HCT116 (cell line): ENCODE results near the gene MAT2B. TPM values are rescaled to one million over a fixed set of nuclear protein-coding genes. Genes with fewer than 3 reads are reported as not detected.
A peak's percentile ranks its signal among the peaks of the same experiment; 100 is the strongest.

Experiments used
- ATAC-seq: fragments of 200-7000 bp; cut with Tn5 transposase; 2 replicates; pipeline ENCODE4 v1.9.1; 2020; ENCODE audit warnings: mild to moderate bottlenecking, moderate library complexity
- BruUV-seq: library from RNA; stranded (reverse); fragments of 400-500 nt; replicated peaks from 2 replicates; lab custom pipeline; 2021; lab: Mats Ljungman, UMichigan
- CTCF ChIA-PET: fragments of 300-600 bp; sonication (Branson Sonifier 250); formaldehyde crosslinking; loops from one replicate; lab custom pipeline; 2021; ENCODE audit warnings: antibody characterized with exemption; lab: Charles Lee
- POLR2A ChIA-PET: fragments of 300-600, 350-600 bp; sonication (Branson Sonifier 250); formaldehyde crosslinking; loops from one replicate; lab custom pipeline; 2021; ENCODE audit warnings: antibody characterized with exemption; lab: Charles Lee
- RAD21 ChIA-PET, 2 experiments: fragments of 300-600 bp; sonication (Branson Sonifier 250); formaldehyde crosslinking; loops; one replicate each; lab custom pipeline; 2023; ENCODE audit warnings: low total read pairs in 2 of 2; ENCODE audit not compliant: uncharacterized antibody in 2 of 2, unreplicated experiment in 2 of 2, low non-redundant PET in 1 of 2; lab: Charles Lee
- DNase-seq: peaks from one replicate; pipeline ENCODE4 v3.0.0-alpha.2; 2010; ENCODE audit warnings: low read depth, low spot score
- H2AFZ ChIP-seq: fragments of 200-600 bp; shearing (Covaris generic), sonication (generic); 2 replicates; pipeline ENCODE4 v1.6.1; 2017; ENCODE audit warnings: low read depth, mixed run types, mixed read lengths, antibody characterized with exemption, low read length; ENCODE audit not compliant: poor library complexity, severe bottlenecking
- H3K27ac ChIP-seq: 2 replicates; pipeline ENCODE4 v1.5.1; 2012; ENCODE audit warnings: low read depth, low read length
- H3K27me3 ChIP-seq: fragments of 200-600 bp; sonication (generic); 2 replicates; pipeline ENCODE4 v1.6.1; 2016; ENCODE audit warnings: mixed run types, low read length, mixed read lengths; ENCODE audit not compliant: insufficient read depth
- H3K36me3 ChIP-seq, 2 experiments: fragments of 200-500 bp in 1 of 2; fragments of 200-600 bp in 1 of 2; sonication (Bioruptor generic) in 1 of 2; sonication (generic) in 1 of 2; 2 replicates each; pipeline versions ENCODE4 v1.5.1 to v1.6.1; 2014 to 2016; ENCODE audit warnings: low read length in 2 of 2, inconsistent platforms in 1 of 2, mixed read lengths in 1 of 2, mixed run types in 1 of 2; ENCODE audit not compliant: insufficient read depth in 2 of 2, control insufficient read depth in 1 of 2
- H3K4me1 ChIP-seq, 2 experiments: fragments of 200-600 bp in 1 of 2; sonication (generic) in 1 of 2; 2 replicates each; pipeline versions ENCODE4 v1.5.1 to v1.6.1; 2012 to 2017; ENCODE audit warnings: low read length in 2 of 2, inconsistent platforms in 1 of 2, mild to moderate bottlenecking in 1 of 2, mixed read lengths in 1 of 2, mixed run types in 1 of 2, moderate library complexity in 1 of 2; ENCODE audit not compliant: insufficient read depth in 2 of 2, control insufficient read depth in 1 of 2
- H3K4me2 ChIP-seq: fragments of 200-600 bp; sonication (generic); 2 replicates; pipeline ENCODE4 v1.6.1; 2017; ENCODE audit warnings: mixed run types, low read length, mixed read lengths
- H3K4me3 ChIP-seq, 2 experiments: fragments of 200-600 bp in 1 of 2; sonication (generic) in 1 of 2; replicated peaks in 1 of 2; 2 replicates each; pipeline ENCODE4 v1.5.1; 2011 to 2016; ENCODE audit warnings: low read length in 2 of 2, control low read depth in 1 of 2, low read depth in 1 of 2, mild to moderate bottlenecking in 1 of 2, mixed read lengths in 1 of 2, mixed run types in 1 of 2
- H3K79me2 ChIP-seq: fragments of 200-600 bp; sonication (generic); 2 replicates; pipeline ENCODE4 v1.6.1; 2017; ENCODE audit warnings: mild to moderate bottlenecking, mixed run types, low read length, moderate library complexity, mixed read lengths; ENCODE audit not compliant: insufficient read depth
- H3K9ac ChIP-seq: fragments of 200-600 bp; sonication (generic); 2 replicates; pipeline ENCODE4 v1.6.1; 2016; ENCODE audit warnings: low read length, mixed read lengths
- H3K9me2 ChIP-seq: fragments of 200-600 bp; sonication (generic), shearing (Covaris generic); 2 replicates; pipeline ENCODE4 v1.6.1; 2017; ENCODE audit warnings: mixed run types, mild to moderate bottlenecking, moderate library complexity; ENCODE audit not compliant: insufficient read depth
- H3K9me3 ChIP-seq, 2 experiments: fragments of 200-500 bp in 1 of 2; fragments of 200-600 bp in 1 of 2; sonication (Bioruptor generic) in 1 of 2; sonication (generic) in 1 of 2; 2 replicates each; pipeline ENCODE4 v1.6.1; 2014 to 2017; ENCODE audit warnings: low read length in 2 of 2, mixed read lengths in 2 of 2, inconsistent platforms in 1 of 2, low read depth in 1 of 2, mild to moderate bottlenecking in 1 of 2, mixed run types in 1 of 2, moderate library complexity in 1 of 2; ENCODE audit not compliant: control insufficient read depth in 1 of 2, insufficient read depth in 1 of 2
- H4K20me1 ChIP-seq: fragments of 200-600 bp; sonication (generic), shearing (Covaris generic); 2 replicates; pipeline ENCODE4 v1.6.1; 2017; ENCODE audit warnings: mixed run types, mild to moderate bottlenecking, moderate library complexity; ENCODE audit not compliant: insufficient read depth
- CEBPB ChIP-seq: IDR thresholded peaks from 2 replicates; pipeline ENCODE4 v1.6.1; 2012; ENCODE audit warnings: low read depth
- FOSL1 ChIP-seq: IDR thresholded peaks from 2 replicates; pipeline ENCODE4 v1.6.1; 2012; ENCODE audit warnings: low read depth
- JUND ChIP-seq: IDR thresholded peaks from 2 replicates; pipeline ENCODE4 v1.6.1; 2012
- POLR2A ChIP-seq: IDR thresholded peaks from 2 replicates; pipeline ENCODE4 v1.7.0; 2011; ENCODE audit warnings: borderline replicate concordance; ENCODE audit not compliant: insufficient read depth, insufficient read length; ENCODE audit errors: extremely low read depth
- POLR2AphosphoS5 ChIP-seq: IDR thresholded peaks from 2 replicates; pipeline ENCODE4 v1.6.1; 2011; ENCODE audit warnings: mild to moderate bottlenecking, low read depth, low read length, moderate library complexity
- ZNF274 ChIP-seq: fragments of 200-500 bp; sonication (Bioruptor generic); IDR thresholded peaks from 2 replicates; pipeline ENCODE4 v1.6.1; 2014; ENCODE audit warnings: mild to moderate bottlenecking, low read depth, low read length, inconsistent platforms
- intact Hi-C: fragments of 100-400 bp; cut with micrococcal nuclease; formaldehyde crosslinking; loops from 2 replicates; pipeline ENCODE4 v1.10.0; 2022
- total RNA-seq: library from RNA; stranded (reverse); gene quantifications from one replicate; pipeline ENCODE4 v1.2.1, GENCODE V29; 2021; ENCODE audit not compliant: unreplicated experiment
- TF ChIP-seq, protein P1 (sequence below), 3 experiments: fragments of 200-600 bp in 1 of 3; sonication (generic) in 1 of 3; IDR thresholded peaks in 2 of 3; conservative IDR thresholded peaks in 1 of 3; 2 replicates each; pipeline ENCODE4 v1.5.1; 2012 to 2017; ENCODE audit warnings: low read depth in 2 of 3, low read length in 2 of 3, antibody characterized with exemption in 1 of 3, borderline replicate concordance in 1 of 3, control low read depth in 1 of 3, mild to moderate bottlenecking in 1 of 3, mixed read lengths in 1 of 3, mixed run types in 1 of 3, moderate library complexity in 1 of 3; ENCODE audit not compliant: insufficient read depth in 1 of 3

The MAT2B gene
- total RNA-seq, 1 experiment from 2014 or later = 45.9 TPM

DNA sequence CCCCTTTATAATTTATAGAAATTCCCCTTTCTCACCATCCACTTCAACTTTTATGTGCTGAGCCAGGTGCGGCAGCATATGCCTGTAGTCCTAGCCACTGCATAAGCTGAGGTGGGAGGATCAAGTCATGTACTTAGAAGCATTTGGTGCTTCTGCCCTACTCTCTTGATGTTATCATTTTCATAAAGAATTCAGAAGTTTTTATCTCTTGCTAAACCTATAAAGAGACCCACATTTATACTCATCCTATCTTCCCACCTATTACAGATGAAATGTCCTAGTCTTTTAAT lies 26.5 kb upstream of the MAT2B start:
- DNase-seq = no peak
- Histone ChIP-seq H2AFZ (no peak overlapping the region), H3K4me1 (no peaks in the 10 kb centered on the region), H3K9me3 (no peaks in the 10 kb centered on the region), H3K79me2 (no peaks in the 10 kb centered on the region), H3K9me2 (no peaks in the 10 kb centered on the region), H3K27ac (no peak overlapping the region), H3K4me3 (no peak overlapping the region), H3K27me3 (no peaks in the 10 kb centered on the region), H3K36me3 (peaks cover 43 to 68% of the 10 kb centered on the region in 2 experiments), H4K20me1 (no peaks in the 10 kb centered on the region), H3K4me2 (no peak overlapping the region), H3K9ac (no peak overlapping the region)
- RAD21 ChIA-PET = no interaction called here
- CTCF ChIA-PET = interaction anchor here (0.9 kb wide), 1 partner anchor 10 kb away, joined by 3 read pairs; no protein-coding TSS in a partner anchor
- intact Hi-C loops = no loop called here
- POLR2A ChIA-PET = interaction anchor here (0.6 kb wide), 1 partner anchor 41 kb away, joined by 5 read pairs; no protein-coding TSS in a partner anchor
- no peak for TF ChIP-seq POLR2AphosphoS5
- no peak for TF ChIP-seq POLR2A
- no peak for TF ChIP-seq FOSL1
- no peak for TF ChIP-seq ZNF274
- BruUV-seq = no TSS peak
- ATAC-seq = no peak

DNA sequence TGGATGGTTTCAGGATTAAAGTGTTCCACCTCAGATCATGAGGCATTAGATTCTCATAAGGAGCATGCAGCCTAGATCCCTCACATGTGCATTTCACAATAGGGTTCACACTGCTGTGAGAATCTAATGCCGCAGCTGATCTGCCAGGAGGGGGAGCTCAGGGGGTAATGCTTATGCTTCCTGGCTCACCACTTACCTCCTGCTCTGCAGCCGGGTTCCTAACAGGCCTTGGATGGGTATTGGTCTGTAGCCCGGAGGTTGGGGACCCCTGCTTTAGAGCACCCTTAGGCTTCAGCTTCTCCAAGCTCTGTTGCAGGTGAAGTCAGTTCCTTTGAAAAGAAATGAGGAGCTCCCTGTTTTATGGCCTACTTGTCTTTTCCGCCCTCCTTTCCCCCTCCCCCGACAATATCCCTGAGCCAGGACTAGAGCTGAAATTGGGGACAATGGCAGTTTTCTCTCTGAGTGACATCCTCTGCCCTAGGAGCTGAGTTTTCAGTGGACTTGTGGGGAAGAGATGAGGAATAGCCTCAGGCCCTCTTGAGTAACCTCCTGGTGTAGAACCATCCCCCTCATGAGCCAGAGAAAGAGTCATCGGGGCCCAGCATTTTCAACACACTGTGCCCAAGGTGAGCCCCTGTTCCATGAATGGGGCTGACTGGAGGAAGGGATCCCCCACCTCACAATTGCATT lies 16.2 kb upstream of the MAT2B start:
- no peaks in the 10 kb centered on the region for H3K9me2 ChIP-seq
- H3K27me3 ChIP-seq = no peaks in the 10 kb centered on the region
- no peaks in the 10 kb centered on the region for H3K9me3 ChIP-seq
- H3K27ac ChIP-seq = no peak overlapping the region
- BruUV-seq = no TSS peak
- ATAC-seq (peak; percentile 79), DNase-seq (no peak)
- CTCF ChIA-PET = no interaction called here
- RAD21 ChIA-PET = no interaction called here
- H3K36me3 ChIP-seq = peaks cover 11 to 26% of the 10 kb centered on the region in 2 experiments; a peak in 3 of 4 replicates
- POLR2A ChIA-PET = interaction anchor here (1.0 to 1.6 kb wide), 2 partner anchors 28 to 52 kb away, joined by 3 to 5 read pairs; partner anchors contain the start of genes CCNG1, HMMR and NUDCD2
- H3K4me2 ChIP-seq = no peak overlapping the region
- H3K9ac ChIP-seq = no peak overlapping the region
- no peaks in the 10 kb centered on the region for H3K4me1 ChIP-seq
- intact Hi-C loops = no loop called here
- no peaks in the 10 kb centered on the region; the same call in 1 of the 2 replicates for H3K79me2 ChIP-seq
- H2AFZ ChIP-seq = no peak overlapping the region
- H3K4me3 ChIP-seq = no peak overlapping the region
- H4K20me1 ChIP-seq = no peaks in the 10 kb centered on the region
- TF ChIP-seq, protein P1, sequence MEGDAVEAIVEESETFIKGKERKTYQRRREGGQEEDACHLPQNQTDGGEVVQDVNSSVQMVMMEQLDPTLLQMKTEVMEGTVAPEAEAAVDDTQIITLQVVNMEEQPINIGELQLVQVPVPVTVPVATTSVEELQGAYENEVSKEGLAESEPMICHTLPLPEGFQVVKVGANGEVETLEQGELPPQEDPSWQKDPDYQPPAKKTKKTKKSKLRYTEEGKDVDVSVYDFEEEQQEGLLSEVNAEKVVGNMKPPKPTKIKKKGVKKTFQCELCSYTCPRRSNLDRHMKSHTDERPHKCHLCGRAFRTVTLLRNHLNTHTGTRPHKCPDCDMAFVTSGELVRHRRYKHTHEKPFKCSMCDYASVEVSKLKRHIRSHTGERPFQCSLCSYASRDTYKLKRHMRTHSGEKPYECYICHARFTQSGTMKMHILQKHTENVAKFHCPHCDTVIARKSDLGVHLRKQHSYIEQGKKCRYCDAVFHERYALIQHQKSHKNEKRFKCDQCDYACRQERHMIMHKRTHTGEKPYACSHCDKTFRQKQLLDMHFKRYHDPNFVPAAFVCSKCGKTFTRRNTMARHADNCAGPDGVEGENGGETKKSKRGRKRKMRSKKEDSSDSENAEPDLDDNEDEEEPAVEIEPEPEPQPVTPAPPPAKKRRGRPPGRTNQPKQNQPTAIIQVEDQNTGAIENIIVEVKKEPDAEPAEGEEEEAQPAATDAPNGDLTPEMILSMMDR (IDR thresholded peaks at IDR 0.05 in 2 of 3, conservative IDR thresholded peaks at IDR 0.05 in 1 of 3; ENCODE audit: borderline replicate concordance in 1 of 3, insufficient read depth in 1 of 3, low read depth in 2 of 3, low read length in 2 of 3) = peak in 2 of 3 experiments; percentile 20 to 25; a peak in 3 of 6 replicates
- no peak for TF ChIP-seq POLR2AphosphoS5
- no peak for TF ChIP-seq JUND
- TF ChIP-seq CEBPB = 0 out of 2 replicates have a peak, but pooled peaks have one; percentile 20
